ENCODE measurements around the gene RPTOR.
"Not testable (repeated sequence)": the region's sequence is repeated elsewhere in the genome, so short reads cannot be mapped to it uniquely, and the experiment has no call there.

Gene RPTOR

DNA sequence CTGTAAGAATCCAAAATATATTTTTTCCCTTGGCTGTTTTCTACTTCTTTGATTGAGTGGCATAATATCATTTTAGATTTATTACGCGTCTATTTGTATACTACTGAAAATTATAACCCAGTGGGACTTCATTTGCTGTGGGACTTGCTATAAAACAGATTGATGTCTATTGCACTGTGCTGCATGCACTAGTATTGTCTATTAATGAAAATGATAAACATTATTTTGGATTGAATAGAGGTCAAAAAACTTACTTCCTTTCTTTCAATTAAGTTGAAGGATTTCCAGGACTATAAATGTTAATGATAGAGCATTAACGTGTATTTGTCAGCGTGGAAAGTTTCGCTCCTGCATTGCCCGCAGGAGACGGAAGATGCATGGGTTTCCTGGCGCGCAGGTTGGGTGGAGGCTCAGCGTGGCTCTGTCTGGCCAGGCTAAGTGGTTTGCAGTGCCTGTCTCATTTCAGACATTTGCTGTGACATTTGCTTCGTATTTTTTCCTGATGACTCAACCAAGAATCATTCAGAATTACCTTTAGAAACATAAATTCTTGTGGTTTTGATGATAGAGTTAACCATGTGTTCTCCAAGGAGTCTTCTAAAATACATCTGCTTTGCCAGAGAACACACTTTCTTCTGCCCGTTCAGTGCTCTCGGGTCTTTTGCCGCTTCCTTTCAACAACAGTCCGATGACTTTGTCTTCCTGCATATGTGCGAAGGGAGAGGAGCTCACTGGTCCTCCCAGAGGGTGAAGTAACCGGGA lies 216.7 kb downstream of the RPTOR start:
- no peaks in the 10 kb centered on the region for H4K20me1 ChIP-seq (ENCODE audit: insufficient read depth, low read length)
- TF ChIP-seq EZH2phosphoT487 (IDR thresholded peaks at IDR 0.05; ENCODE audit: low read depth): no peak
- TF ChIP-seq, protein P1, sequence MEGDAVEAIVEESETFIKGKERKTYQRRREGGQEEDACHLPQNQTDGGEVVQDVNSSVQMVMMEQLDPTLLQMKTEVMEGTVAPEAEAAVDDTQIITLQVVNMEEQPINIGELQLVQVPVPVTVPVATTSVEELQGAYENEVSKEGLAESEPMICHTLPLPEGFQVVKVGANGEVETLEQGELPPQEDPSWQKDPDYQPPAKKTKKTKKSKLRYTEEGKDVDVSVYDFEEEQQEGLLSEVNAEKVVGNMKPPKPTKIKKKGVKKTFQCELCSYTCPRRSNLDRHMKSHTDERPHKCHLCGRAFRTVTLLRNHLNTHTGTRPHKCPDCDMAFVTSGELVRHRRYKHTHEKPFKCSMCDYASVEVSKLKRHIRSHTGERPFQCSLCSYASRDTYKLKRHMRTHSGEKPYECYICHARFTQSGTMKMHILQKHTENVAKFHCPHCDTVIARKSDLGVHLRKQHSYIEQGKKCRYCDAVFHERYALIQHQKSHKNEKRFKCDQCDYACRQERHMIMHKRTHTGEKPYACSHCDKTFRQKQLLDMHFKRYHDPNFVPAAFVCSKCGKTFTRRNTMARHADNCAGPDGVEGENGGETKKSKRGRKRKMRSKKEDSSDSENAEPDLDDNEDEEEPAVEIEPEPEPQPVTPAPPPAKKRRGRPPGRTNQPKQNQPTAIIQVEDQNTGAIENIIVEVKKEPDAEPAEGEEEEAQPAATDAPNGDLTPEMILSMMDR (IDR thresholded peaks at IDR 0.05; ENCODE audit: low read depth, low read length): no peak
- no peaks in the 10 kb centered on the region for H3K9me3 ChIP-seq (ENCODE audit: insufficient read depth, low read length)
- peaks cover 3% of the 10 kb centered on the region for H3K36me3 ChIP-seq (replicated peaks; ENCODE audit: low read depth, low read length)
- H2AFZ ChIP-seq (ENCODE audit: low read depth, low read length): no peak overlapping the region
- peaks cover 40% of the 10 kb centered on the region for H3K4me1 ChIP-seq (ENCODE audit: low read length)
- H3K4me3 ChIP-seq (ENCODE audit: low read length): no peak overlapping the region; the same call in 1 of the 2 replicates
- H3K4me2 ChIP-seq (ENCODE audit: low read length): peak overlapping the region; percentile 42
- no peak overlapping the region for H3K27ac ChIP-seq (ENCODE audit: low read length)
- H3K9ac ChIP-seq (ENCODE audit: low read length): no peak overlapping the region
- no peaks in the 10 kb centered on the region for H3K79me2 ChIP-seq (ENCODE audit: low read length)
- no peaks in the 10 kb centered on the region for H3K27me3 ChIP-seq (ENCODE audit: low read depth, low read length)

GRCh38 chr17:80762076-80762475 lies 217.4 kb downstream of the RPTOR start:
- H3K27me3 ChIP-seq (ENCODE audit: low read depth, low read length): no peaks in the 10 kb centered on the region
- H3K9me3 ChIP-seq (ENCODE audit: insufficient read depth, low read length): no peaks in the 10 kb centered on the region
- no peak overlapping the region for H2AFZ ChIP-seq (ENCODE audit: low read depth, low read length)
- H3K4me2 ChIP-seq (ENCODE audit: low read length): no peak overlapping the region
- no peak overlapping the region for H3K4me3 ChIP-seq (ENCODE audit: low read length)
- no peak for TF ChIP-seq EZH2phosphoT487 (IDR thresholded peaks at IDR 0.05; ENCODE audit: low read depth)
- TF ChIP-seq, protein P1 (IDR thresholded peaks at IDR 0.05; ENCODE audit: low read depth, low read length): no peak
- H3K9ac ChIP-seq (ENCODE audit: low read length): no peak overlapping the region
- H4K20me1 ChIP-seq (ENCODE audit: insufficient read depth, low read length): no peaks in the 10 kb centered on the region
- no peak overlapping the region for H3K27ac ChIP-seq (ENCODE audit: low read length)
- H3K79me2 ChIP-seq (ENCODE audit: low read length): no peaks in the 10 kb centered on the region
- peaks cover 3% of the 10 kb centered on the region for H3K36me3 ChIP-seq (replicated peaks; ENCODE audit: low read depth, low read length)
- peaks cover 40% of the 10 kb centered on the region for H3K4me1 ChIP-seq (ENCODE audit: low read length)

DNA sequence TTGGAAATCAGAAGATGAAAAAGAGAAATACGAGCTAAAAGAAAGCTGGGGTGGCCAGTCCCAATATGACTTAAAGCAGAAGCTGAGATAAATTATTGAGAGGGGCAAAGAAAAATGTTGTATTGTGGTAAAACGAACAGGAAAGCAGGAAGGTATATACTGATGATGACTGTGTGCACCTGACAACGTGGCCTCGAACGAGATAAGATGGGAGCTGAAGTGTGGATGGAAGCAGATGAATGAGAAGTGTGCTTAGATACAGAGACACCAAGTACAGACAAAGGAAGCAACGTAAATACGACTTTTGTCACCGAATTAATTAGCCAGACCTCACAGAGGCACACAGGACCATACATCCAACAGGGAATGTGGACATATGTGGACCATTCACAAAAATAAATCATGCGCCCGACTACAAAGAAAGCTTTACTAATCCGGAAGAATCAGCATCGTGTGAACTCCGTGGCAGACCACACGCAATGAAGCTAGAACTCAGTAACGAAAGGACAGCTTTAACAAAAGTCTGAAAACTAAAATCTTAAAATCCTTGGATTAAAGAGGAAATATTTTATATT lies 218.7 kb downstream of the RPTOR start:
- Histone ChIP-seq H3K27ac (ENCODE audit: low read length) (no peak overlapping the region), H4K20me1 (ENCODE audit: insufficient read depth, low read length) (no peaks in the 10 kb centered on the region), H3K4me3 (ENCODE audit: low read length) (no peak overlapping the region), H3K27me3 (ENCODE audit: low read depth, low read length) (no peaks in the 10 kb centered on the region), H3K36me3 (replicated peaks; ENCODE audit: low read depth, low read length) (peaks cover 3% of the 10 kb centered on the region), H3K4me2 (ENCODE audit: low read length) (no peak overlapping the region), H3K79me2 (ENCODE audit: low read length) (no peaks in the 10 kb centered on the region), H3K9ac (ENCODE audit: low read length) (no peak overlapping the region), H3K4me1 (ENCODE audit: low read length) (peaks cover 40% of the 10 kb centered on the region), H3K9me3 (ENCODE audit: insufficient read depth, low read length) (no peaks in the 10 kb centered on the region), H2AFZ (ENCODE audit: low read depth, low read length) (no peak overlapping the region)
- TF ChIP-seq, protein P1 (IDR thresholded peaks at IDR 0.05; ENCODE audit: low read depth, low read length): no peak
- TF ChIP-seq EZH2phosphoT487 (IDR thresholded peaks at IDR 0.05; ENCODE audit: low read depth): no peak

- H4K20me1 ChIP-seq (ENCODE audit: insufficient read depth, low read length); H3K9ac ChIP-seq (ENCODE audit: low read length); H3K9me3 ChIP-seq (ENCODE audit: insufficient read depth, low read length); H2AFZ ChIP-seq (ENCODE audit: low read depth, low read length); H3K4me3 ChIP-seq (ENCODE audit: low read length); H3K27me3 ChIP-seq (ENCODE audit: low read depth, low read length); H3K79me2 ChIP-seq (ENCODE audit: low read length); H3K36me3 ChIP-seq (replicated peaks; ENCODE audit: low read depth, low read length): not testable (repeated sequence)
- peaks cover 31% of the 10 kb centered on the region for H3K4me1 ChIP-seq (ENCODE audit: low read length)
- H3K27ac ChIP-seq (ENCODE audit: low read length): peak overlapping the region; percentile 26; the same call in 1 of the 2 replicates
- peak overlapping the region; percentile 43 for H3K4me2 ChIP-seq (ENCODE audit: low read length)
Measured at GRCh38 chr17:80764627-80765145, 220.0 kb downstream of the RPTOR start.
